ENCODE measurements around the gene STIP1. TPM values are rescaled to one million over a fixed set of nuclear protein-coding genes. Genes with fewer than 3 reads are reported as not detected.

Gene STIP1
- total RNA-seq, 1 experiment from 2014 or later = 336 TPM

DNA sequence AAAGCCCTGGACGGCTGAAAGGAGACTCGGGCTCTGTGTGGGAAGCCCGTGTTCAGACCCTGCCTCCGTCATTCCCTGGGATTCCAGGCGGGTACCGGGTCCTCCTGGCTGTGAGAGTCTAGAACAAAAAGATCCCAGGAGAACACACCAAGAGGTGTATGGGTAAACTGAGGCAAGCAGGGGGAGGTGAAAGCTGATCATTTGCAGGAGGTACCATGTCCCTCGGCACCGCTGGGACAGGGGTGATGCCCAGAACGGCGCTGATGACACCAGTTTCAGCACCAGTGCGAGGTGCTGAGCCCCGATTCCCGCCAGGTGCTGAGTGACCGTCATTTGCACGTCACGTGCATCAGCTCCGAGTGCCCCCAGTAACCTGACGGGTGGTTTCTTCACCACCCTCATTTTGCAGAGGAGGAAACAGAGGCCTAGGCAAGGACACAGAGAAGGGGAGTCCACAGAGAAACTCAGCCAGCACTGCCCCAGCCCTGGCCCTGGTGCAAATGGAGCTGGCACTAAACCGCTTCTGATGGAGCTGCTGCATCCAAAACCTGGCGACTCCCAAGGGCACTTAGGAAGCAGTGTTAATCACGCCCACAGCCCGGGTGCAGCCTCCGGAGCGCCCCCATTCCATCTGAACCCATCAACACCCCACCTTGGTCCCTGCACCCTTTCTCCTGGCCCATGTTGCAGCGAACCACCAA is 36.9 kb upstream of the STIP1 start:
- Histone ChIP-seq H3K9ac (ENCODE audit: low read length) (no peak overlapping the region), H3K79me2 (ENCODE audit: insufficient read depth, low read length) (peaks cover 11% of the 10 kb centered on the region; the same call in 1 of the 2 replicates), H3K4me1 (ENCODE audit: control insufficient read depth in 1 of 2, insufficient read depth in 2 of 2, low read length in 2 of 2) (peaks cover 0 to 10% of the 10 kb centered on the region in 2 experiments; a peak in 2 of 4 replicates), H3K9me3 (ENCODE audit: control insufficient read depth in 1 of 2, insufficient read depth in 1 of 2, low read depth in 1 of 2, low read length in 2 of 2) (no peaks in the 10 kb centered on the region), H3K4me3 (replicated peaks in 1 of 2; ENCODE audit: low read depth in 1 of 2, low read length in 2 of 2) (no peak overlapping the region), H4K20me1 (ENCODE audit: insufficient read depth) (peaks cover 3% of the 10 kb centered on the region; the same call in 1 of the 2 replicates), H3K36me3 (ENCODE audit: control insufficient read depth in 1 of 2, insufficient read depth in 2 of 2, low read length in 2 of 2) (no peaks in the 10 kb centered on the region), H3K27ac (ENCODE audit: low read depth, low read length) (no peak overlapping the region), H3K9me2 (ENCODE audit: insufficient read depth) (no peaks in the 10 kb centered on the region), H3K27me3 (ENCODE audit: insufficient read depth, low read length) (no peaks in the 10 kb centered on the region), H2AFZ (ENCODE audit: low read depth, low read length, poor library complexity, severe bottlenecking) (no peak overlapping the region), H3K4me2 (ENCODE audit: low read length) (no peak overlapping the region)
- POLR2A ChIA-PET = no interaction called here
- intact Hi-C loops (cut with micrococcal nuclease) = loop anchor here (2.0 to 10.0 kb wide), 7 partner anchors 60 to 670 kb away; partner anchors contain the start of gene ZFTA
- RAD21 ChIA-PET (ENCODE audit: low non-redundant PET in 1 of 2, low total read pairs in 2 of 2, uncharacterized antibody in 2 of 2, unreplicated experiment in 2 of 2) = interaction anchor here in 1 of 2 experiments (0.6 kb wide), 1 partner anchor 187 kb away, joined by 3 read pairs; no protein-coding TSS in a partner anchor
- TF ChIP-seq TCF7L2 (IDR thresholded peaks at IDR 0.05; ENCODE audit: borderline replicate concordance, extremely low read depth, insufficient read depth, insufficient read length) (no peak), EZH2phosphoT487 (IDR thresholded peaks at IDR 0.05; ENCODE audit: borderline replicate concordance) (no peak), SP1 (IDR thresholded peaks at IDR 0.05; ENCODE audit: low read depth) (no peak), ZFX (IDR thresholded peaks at IDR 0.05) (no peak), CEBPB (IDR thresholded peaks at IDR 0.05; ENCODE audit: low read depth) (no peak), EZH2 (IDR thresholded peaks at IDR 0.05) (no peak), ELF1 (IDR thresholded peaks at IDR 0.05; ENCODE audit: borderline replicate concordance, low read depth) (no peak), RAD21 (IDR thresholded peaks at IDR 0.05; ENCODE audit: low read depth) (no peak), JUND (IDR thresholded peaks at IDR 0.05) (no peak), ZNF274 (IDR thresholded peaks at IDR 0.05; ENCODE audit: low read depth, low read length) (no peak)
- TF ChIP-seq, protein P1, sequence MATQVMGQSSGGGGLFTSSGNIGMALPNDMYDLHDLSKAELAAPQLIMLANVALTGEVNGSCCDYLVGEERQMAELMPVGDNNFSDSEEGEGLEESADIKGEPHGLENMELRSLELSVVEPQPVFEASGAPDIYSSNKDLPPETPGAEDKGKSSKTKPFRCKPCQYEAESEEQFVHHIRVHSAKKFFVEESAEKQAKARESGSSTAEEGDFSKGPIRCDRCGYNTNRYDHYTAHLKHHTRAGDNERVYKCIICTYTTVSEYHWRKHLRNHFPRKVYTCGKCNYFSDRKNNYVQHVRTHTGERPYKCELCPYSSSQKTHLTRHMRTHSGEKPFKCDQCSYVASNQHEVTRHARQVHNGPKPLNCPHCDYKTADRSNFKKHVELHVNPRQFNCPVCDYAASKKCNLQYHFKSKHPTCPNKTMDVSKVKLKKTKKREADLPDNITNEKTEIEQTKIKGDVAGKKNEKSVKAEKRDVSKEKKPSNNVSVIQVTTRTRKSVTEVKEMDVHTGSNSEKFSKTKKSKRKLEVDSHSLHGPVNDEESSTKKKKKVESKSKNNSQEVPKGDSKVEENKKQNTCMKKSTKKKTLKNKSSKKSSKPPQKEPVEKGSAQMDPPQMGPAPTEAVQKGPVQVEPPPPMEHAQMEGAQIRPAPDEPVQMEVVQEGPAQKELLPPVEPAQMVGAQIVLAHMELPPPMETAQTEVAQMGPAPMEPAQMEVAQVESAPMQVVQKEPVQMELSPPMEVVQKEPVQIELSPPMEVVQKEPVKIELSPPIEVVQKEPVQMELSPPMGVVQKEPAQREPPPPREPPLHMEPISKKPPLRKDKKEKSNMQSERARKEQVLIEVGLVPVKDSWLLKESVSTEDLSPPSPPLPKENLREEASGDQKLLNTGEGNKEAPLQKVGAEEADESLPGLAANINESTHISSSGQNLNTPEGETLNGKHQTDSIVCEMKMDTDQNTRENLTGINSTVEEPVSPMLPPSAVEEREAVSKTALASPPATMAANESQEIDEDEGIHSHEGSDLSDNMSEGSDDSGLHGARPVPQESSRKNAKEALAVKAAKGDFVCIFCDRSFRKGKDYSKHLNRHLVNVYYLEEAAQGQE (IDR thresholded peaks at IDR 0.05; ENCODE audit: low read depth) = no peak
- TF ChIP-seq, protein P2, sequence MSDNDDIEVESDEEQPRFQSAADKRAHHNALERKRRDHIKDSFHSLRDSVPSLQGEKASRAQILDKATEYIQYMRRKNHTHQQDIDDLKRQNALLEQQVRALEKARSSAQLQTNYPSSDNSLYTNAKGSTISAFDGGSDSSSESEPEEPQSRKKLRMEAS (IDR thresholded peaks at IDR 0.05) = no peak
- TF ChIP-seq, protein P3, sequence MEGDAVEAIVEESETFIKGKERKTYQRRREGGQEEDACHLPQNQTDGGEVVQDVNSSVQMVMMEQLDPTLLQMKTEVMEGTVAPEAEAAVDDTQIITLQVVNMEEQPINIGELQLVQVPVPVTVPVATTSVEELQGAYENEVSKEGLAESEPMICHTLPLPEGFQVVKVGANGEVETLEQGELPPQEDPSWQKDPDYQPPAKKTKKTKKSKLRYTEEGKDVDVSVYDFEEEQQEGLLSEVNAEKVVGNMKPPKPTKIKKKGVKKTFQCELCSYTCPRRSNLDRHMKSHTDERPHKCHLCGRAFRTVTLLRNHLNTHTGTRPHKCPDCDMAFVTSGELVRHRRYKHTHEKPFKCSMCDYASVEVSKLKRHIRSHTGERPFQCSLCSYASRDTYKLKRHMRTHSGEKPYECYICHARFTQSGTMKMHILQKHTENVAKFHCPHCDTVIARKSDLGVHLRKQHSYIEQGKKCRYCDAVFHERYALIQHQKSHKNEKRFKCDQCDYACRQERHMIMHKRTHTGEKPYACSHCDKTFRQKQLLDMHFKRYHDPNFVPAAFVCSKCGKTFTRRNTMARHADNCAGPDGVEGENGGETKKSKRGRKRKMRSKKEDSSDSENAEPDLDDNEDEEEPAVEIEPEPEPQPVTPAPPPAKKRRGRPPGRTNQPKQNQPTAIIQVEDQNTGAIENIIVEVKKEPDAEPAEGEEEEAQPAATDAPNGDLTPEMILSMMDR (IDR thresholded peaks at IDR 0.05 in 2 of 3, conservative IDR thresholded peaks at IDR 0.05 in 1 of 3; ENCODE audit: borderline replicate concordance in 1 of 3, insufficient read depth in 1 of 3, low read depth in 2 of 3, low read length in 2 of 3) = no peak
- TF ChIP-seq, protein P4, sequence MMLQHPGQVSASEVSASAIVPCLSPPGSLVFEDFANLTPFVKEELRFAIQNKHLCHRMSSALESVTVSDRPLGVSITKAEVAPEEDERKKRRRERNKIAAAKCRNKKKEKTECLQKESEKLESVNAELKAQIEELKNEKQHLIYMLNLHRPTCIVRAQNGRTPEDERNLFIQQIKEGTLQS (IDR thresholded peaks at IDR 0.05) = no peak
- BruUV-seq (replicated peaks) = no TSS peak
- CTCF ChIA-PET = interaction anchor here (0.8 to 1.8 kb wide), 4 partner anchors 12 to 312 kb away, joined by 3 to 6 read pairs (median 4); partner anchors contain the start of gene MARK2
- ATAC-seq (no peak), DNase-seq (ENCODE audit: low read depth, low spot score) (no peak)

Measured in HCT116 (cell line).